Neural cell (in vitro differentiated cells): ENCODE data around the gene EIF4A3. TPM values are rescaled to one million over a fixed set of nuclear protein-coding genes. Genes with fewer than 3 reads are reported as not detected.
A peak's percentile ranks its signal among the peaks of the same experiment; 100 is the strongest.

ENCODE experiments used
- H2AFZ ChIP-seq: fragments of 200-600, 300-800 bp; sonication (generic), shearing (Covaris generic); 2 replicates; pipeline ENCODE4 v1.6.0; 2014; ENCODE audit warnings: low read depth, mild to moderate bottlenecking, antibody characterized with exemption, low read length, moderate library complexity
- H3F3A ChIP-seq: fragments of 200-600 bp; shearing (Covaris generic); 2 replicates; pipeline ENCODE4 v1.6.1; 2016; ENCODE audit warnings: mild to moderate bottlenecking, moderate library complexity, mixed read lengths, antibody characterized with exemption, low read length; ENCODE audit not compliant: insufficient read depth, poor library complexity, severe bottlenecking
- H3K27ac ChIP-seq: fragments of 200-600, 300-800 bp; sonication (generic), shearing (Covaris generic); 2 replicates; pipeline ENCODE4 v1.5.1; 2014; ENCODE audit warnings: mild to moderate bottlenecking, low read length, moderate library complexity
- H3K27me3 ChIP-seq: fragments of 300-800, 200-600 bp; sonication (generic), shearing (Covaris generic); 2 replicates; pipeline ENCODE4 v1.6.0; 2014; ENCODE audit warnings: mild to moderate bottlenecking, low read depth, low read length, moderate library complexity; ENCODE audit not compliant: insufficient read depth
- H3K36me3 ChIP-seq: fragments of 300-800, 200-600 bp; sonication (generic), shearing (Covaris generic); 2 replicates; pipeline ENCODE4 v1.5.1; 2014; ENCODE audit warnings: mild to moderate bottlenecking, antibody characterized with exemption, low read length, moderate library complexity; ENCODE audit not compliant: insufficient read depth
- H3K4me2 ChIP-seq: fragments of 300-800, 200-600 bp; sonication (generic), shearing (Covaris generic); 2 replicates; pipeline ENCODE4 v1.6.0; 2014; ENCODE audit warnings: mild to moderate bottlenecking, low read length
- H3K4me3 ChIP-seq: fragments of 300-800, 200-600 bp; sonication (generic), shearing (Covaris generic); 2 replicates; pipeline ENCODE4 v1.5.1; 2014; ENCODE audit warnings: mild to moderate bottlenecking, low read length, moderate library complexity
- H3K79me2 ChIP-seq: fragments of 200-600 bp; shearing (Covaris generic); replicated peaks from 2 replicates; pipeline ENCODE4 v1.6.0; 2014; ENCODE audit warnings: mild to moderate bottlenecking, low read length, moderate library complexity; ENCODE audit not compliant: insufficient read depth
- H3K9ac ChIP-seq: fragments of 300-800, 200-600 bp; sonication (generic), shearing (Covaris generic); 2 replicates; pipeline ENCODE4 v1.6.1; 2016; ENCODE audit warnings: mild to moderate bottlenecking, low read length, mixed read lengths
- H3K9me2 ChIP-seq: fragments of 200-600 bp; shearing (Covaris generic); 2 replicates; pipeline ENCODE4 v1.6.1; 2016; ENCODE audit warnings: mild to moderate bottlenecking, low read length, mixed read lengths; ENCODE audit not compliant: insufficient read depth
- H3K9me3 ChIP-seq: fragments of 200-600, 300-800 bp; sonication (generic), shearing (Covaris generic); 2 replicates; pipeline ENCODE4 v1.6.1; 2016; ENCODE audit warnings: mild to moderate bottlenecking, mixed run types, low read length, moderate library complexity, mixed read lengths
- H4K20me1 ChIP-seq: fragments of 200-600 bp; shearing (Covaris generic); 2 replicates; pipeline ENCODE4 v1.6.1; 2016; ENCODE audit warnings: mild to moderate bottlenecking, mixed run types; ENCODE audit not compliant: insufficient read depth
- EP300 ChIP-seq: fragments of 450-650 bp; conservative IDR thresholded peaks from 2 replicates; pipeline ENCODE4 v1.6.1; 2014; ENCODE audit warnings: antibody characterized with exemption, mild to moderate bottlenecking, moderate library complexity; ENCODE audit not compliant: poor library complexity, severe bottlenecking
- EZH2 ChIP-seq: fragments of 200-600, 300-800 bp; shearing (Covaris generic), sonication (generic); IDR thresholded peaks from 2 replicates; pipeline ENCODE4 v1.6.1; 2014; ENCODE audit warnings: antibody characterized with exemption, low read length, borderline replicate concordance, mild to moderate bottlenecking; ENCODE audit not compliant: insufficient read depth, poor library complexity, severe bottlenecking
- MXI1 ChIP-seq: fragments of 450-650 bp; conservative IDR thresholded peaks from 2 replicates; pipeline ENCODE4 v1.6.1; 2014; ENCODE audit warnings: antibody characterized with exemption, mild to moderate bottlenecking; ENCODE audit not compliant: poor library complexity, severe bottlenecking
- POLR2AphosphoS5 ChIP-seq: IDR thresholded peaks from 2 replicates; pipeline ENCODE4 v1.6.1; 2012
- RAD21 ChIP-seq: fragments of 450-650 bp; conservative IDR thresholded peaks from 2 replicates; pipeline ENCODE4 v1.6.1; 2014; ENCODE audit warnings: antibody characterized with exemption, mild to moderate bottlenecking, moderate library complexity
- SMC3 ChIP-seq: fragments of 450-650 bp; conservative IDR thresholded peaks from 2 replicates; pipeline ENCODE4 v1.6.1; 2014; ENCODE audit warnings: antibody characterized with exemption, mild to moderate bottlenecking, moderate library complexity; ENCODE audit not compliant: poor library complexity
- TAF1 ChIP-seq: IDR thresholded peaks from 2 replicates; pipeline ENCODE4 v1.6.1; 2012; ENCODE audit warnings: low read depth
- polyA plus RNA-seq: library from polyadenylated mRNA; depleted of rRNA; stranded (reverse); fragments of >200 nt; gene quantifications from 2 replicates; pipeline ENCODE4 v1.2.3, GENCODE V29; 2014
- TF ChIP-seq, protein P1 (sequence below): IDR thresholded peaks from 2 replicates; pipeline ENCODE4 v1.6.1; 2012; ENCODE audit warnings: borderline replicate concordance
- TF ChIP-seq, protein P2 (sequence below): fragments of 450-650 bp; IDR thresholded peaks from 2 replicates; pipeline ENCODE4 v1.5.1; 2014; ENCODE audit warnings: antibody characterized with exemption, mild to moderate bottlenecking, moderate library complexity; ENCODE audit not compliant: poor library complexity, severe bottlenecking

The EIF4A3 gene
- polyA plus RNA-seq, 1 donor from 2014 or later: 109 TPM

DNA sequence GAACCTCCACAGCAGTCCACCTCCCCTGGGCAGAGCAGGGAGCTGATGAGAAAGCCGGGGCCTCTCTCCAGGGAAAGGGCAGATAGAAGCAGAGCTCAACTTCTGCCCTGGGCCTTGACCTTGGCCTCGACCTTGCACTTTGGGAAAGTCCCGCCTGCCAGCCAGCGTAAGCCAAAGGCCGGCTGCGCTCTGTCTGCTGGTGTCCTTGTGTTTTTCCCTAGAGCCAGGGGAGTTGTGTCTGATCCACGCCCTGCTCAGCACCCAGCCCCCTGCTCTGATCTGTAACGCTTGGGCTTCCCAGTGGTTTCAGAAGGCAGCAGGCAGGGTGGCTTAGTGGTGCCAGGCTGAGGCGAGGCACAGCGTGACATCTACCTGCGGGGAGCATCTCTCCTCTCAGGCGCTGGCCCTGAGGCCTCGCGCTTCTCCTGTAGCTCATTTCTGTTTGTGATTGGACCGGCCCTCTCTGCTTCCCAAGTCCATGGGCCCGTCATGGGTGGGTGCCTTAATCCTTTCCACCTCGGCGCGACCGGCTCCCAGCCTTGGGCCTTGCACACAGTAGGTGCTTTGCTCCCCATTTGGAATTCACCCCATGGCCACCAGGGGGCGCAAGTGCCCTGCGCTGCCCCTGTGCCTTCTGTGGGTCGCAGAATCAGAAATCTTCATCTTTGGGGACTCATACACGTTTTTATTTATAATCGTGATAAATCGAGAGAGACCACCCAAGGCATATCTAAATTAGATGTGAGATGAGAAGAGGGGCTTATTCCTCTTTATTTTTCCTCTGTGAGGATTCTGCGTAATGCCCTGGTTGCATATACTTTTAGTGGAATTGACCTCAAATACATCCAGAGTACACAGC lies 49.0 kb upstream of the EIF4A3 start:
- H3K27me3 ChIP-seq: no peaks in the 10 kb centered on the region

DNA sequence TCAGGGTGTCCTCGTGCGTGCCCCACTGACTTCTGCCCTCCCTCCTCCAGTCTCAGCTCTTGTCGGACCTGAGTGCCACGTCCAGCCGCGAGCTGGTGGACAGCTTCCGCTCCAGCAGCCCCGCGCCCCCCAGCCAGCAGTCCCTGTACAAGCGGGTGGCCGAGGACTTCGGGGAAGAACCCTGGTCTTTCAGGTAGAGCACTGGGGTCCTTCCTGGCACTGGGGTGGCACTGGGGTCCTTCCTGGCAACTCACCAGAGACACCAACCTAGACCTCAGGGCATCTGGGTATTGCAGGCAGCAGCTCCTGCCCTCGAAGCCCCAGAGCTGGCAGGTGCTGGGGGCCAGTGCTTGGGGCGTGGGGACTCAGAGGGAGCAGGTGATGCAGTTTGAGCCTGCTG lies 48.2 kb upstream of the EIF4A3 start:
- Histone ChIP-seq H3K9ac (no peak overlapping the region), H3K9me2 (no peaks in the 10 kb centered on the region)

More for the DNA sequence above, 49.0 kb upstream of the EIF4A3 start:
- H3K9ac ChIP-seq: no peak overlapping the region
- no peaks in the 10 kb centered on the region for H3F3A ChIP-seq
- no peak overlapping the region for H3K4me2 ChIP-seq
- H3K79me2 ChIP-seq: no peaks in the 10 kb centered on the region
- H4K20me1 ChIP-seq: no peaks in the 10 kb centered on the region
- H3K9me2 ChIP-seq: no peaks in the 10 kb centered on the region
- no peak overlapping the region for H3K27ac ChIP-seq
- peak; percentile 23 for TF ChIP-seq SMC3
- no peak for TF ChIP-seq TAF1
- TF ChIP-seq, protein P1, sequence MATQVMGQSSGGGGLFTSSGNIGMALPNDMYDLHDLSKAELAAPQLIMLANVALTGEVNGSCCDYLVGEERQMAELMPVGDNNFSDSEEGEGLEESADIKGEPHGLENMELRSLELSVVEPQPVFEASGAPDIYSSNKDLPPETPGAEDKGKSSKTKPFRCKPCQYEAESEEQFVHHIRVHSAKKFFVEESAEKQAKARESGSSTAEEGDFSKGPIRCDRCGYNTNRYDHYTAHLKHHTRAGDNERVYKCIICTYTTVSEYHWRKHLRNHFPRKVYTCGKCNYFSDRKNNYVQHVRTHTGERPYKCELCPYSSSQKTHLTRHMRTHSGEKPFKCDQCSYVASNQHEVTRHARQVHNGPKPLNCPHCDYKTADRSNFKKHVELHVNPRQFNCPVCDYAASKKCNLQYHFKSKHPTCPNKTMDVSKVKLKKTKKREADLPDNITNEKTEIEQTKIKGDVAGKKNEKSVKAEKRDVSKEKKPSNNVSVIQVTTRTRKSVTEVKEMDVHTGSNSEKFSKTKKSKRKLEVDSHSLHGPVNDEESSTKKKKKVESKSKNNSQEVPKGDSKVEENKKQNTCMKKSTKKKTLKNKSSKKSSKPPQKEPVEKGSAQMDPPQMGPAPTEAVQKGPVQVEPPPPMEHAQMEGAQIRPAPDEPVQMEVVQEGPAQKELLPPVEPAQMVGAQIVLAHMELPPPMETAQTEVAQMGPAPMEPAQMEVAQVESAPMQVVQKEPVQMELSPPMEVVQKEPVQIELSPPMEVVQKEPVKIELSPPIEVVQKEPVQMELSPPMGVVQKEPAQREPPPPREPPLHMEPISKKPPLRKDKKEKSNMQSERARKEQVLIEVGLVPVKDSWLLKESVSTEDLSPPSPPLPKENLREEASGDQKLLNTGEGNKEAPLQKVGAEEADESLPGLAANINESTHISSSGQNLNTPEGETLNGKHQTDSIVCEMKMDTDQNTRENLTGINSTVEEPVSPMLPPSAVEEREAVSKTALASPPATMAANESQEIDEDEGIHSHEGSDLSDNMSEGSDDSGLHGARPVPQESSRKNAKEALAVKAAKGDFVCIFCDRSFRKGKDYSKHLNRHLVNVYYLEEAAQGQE: no peak
- TF ChIP-seq, protein P2, sequence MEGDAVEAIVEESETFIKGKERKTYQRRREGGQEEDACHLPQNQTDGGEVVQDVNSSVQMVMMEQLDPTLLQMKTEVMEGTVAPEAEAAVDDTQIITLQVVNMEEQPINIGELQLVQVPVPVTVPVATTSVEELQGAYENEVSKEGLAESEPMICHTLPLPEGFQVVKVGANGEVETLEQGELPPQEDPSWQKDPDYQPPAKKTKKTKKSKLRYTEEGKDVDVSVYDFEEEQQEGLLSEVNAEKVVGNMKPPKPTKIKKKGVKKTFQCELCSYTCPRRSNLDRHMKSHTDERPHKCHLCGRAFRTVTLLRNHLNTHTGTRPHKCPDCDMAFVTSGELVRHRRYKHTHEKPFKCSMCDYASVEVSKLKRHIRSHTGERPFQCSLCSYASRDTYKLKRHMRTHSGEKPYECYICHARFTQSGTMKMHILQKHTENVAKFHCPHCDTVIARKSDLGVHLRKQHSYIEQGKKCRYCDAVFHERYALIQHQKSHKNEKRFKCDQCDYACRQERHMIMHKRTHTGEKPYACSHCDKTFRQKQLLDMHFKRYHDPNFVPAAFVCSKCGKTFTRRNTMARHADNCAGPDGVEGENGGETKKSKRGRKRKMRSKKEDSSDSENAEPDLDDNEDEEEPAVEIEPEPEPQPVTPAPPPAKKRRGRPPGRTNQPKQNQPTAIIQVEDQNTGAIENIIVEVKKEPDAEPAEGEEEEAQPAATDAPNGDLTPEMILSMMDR: peak; percentile 60
- no peak for TF ChIP-seq EP300
- TF ChIP-seq EZH2: no peak
- TF ChIP-seq RAD21: peak; percentile 40
- no peak for TF ChIP-seq MXI1
- TF ChIP-seq POLR2AphosphoS5: no peak
- H2AFZ ChIP-seq: no peak overlapping the region
- no peaks in the 10 kb centered on the region for H3K36me3 ChIP-seq
- no peaks in the 10 kb centered on the region for H3K9me3 ChIP-seq
- no peak overlapping the region for H3K4me3 ChIP-seq

More for the DNA sequence above, 48.2 kb upstream of the EIF4A3 start:
- no peaks in the 10 kb centered on the region for H3K9me3 ChIP-seq
- H4K20me1 ChIP-seq: no peaks in the 10 kb centered on the region
- no peak overlapping the region for H3K4me3 ChIP-seq
- H3K27me3 ChIP-seq: no peaks in the 10 kb centered on the region
- no peak overlapping the region for H3K27ac ChIP-seq
- TF ChIP-seq EP300: no peak
- TF ChIP-seq POLR2AphosphoS5: no peak
- no peak for TF ChIP-seq TAF1
- TF ChIP-seq, protein P2: no peak
- no peak for TF ChIP-seq MXI1
- no peak for TF ChIP-seq RAD21
- TF ChIP-seq, protein P1: no peak
- no peak for TF ChIP-seq SMC3
- no peak for TF ChIP-seq EZH2
- no peaks in the 10 kb centered on the region for H3F3A ChIP-seq
- H3K36me3 ChIP-seq: no peaks in the 10 kb centered on the region
- H3K4me2 ChIP-seq: no peak overlapping the region
- no peak overlapping the region for H2AFZ ChIP-seq
- H3K79me2 ChIP-seq: no peaks in the 10 kb centered on the region
